Fibroblast of skin of right biceps (primary cell): ENCODE data around the gene STUB1.

Experiments
- DNase-seq: peaks from one replicate; pipeline ENCODE4 v3.0.0-alpha.2; 2013

The STUB1 gene

DNA sequence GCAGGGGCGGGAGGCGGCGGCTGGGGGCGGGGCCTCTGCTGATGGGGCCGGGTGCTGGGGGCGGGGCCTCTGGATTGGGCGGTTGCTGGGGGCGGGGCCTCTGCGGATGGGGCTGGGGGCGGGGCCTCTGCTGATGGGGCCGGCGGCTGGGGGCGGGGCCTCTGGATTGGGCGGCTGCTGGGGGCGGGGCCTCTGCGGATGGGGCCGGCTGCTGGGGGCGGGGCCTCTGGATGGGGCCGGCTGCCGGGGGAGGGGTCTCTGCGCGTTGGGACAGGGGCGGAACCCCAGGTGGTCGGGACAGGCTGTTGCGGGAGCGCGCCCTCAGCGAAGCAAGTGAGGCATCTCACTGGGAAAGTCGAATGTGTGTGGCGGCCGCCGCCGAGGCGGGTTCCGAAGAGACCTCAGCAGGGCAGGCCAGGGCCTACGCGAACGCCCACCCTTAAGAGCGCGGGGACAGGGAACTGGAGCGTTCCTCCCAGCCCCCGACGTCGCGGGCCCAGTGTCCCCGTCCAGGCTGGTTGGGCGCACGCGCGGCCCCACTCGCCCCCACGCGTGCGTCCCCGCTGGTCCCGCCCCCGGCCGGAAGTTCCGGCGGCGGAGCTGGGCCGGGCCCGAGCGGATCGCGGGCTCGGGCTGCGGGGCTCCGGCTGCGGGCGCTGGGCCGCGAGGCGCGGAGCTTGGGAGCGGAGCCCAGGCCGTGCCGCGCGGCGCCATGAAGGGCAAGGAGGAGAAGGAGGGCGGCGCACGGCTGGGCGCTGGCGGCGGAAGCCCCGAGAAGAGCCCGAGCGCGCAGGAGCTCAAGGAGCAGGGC, at the start of gene STUB1:
TSS of gene STUB1 (plus strand) at position 597 of the 811 bp plus-strand sequence. CDS start at position 713, 116 bp downstream.
- peak; percentile 85 for DNase-seq

GRCh38 chr16:630815-631405, 49.3 kb upstream of the STUB1 start, which contains the start of gene WFIKKN1:
TSS of gene WFIKKN1 (plus strand) at chr16:630985. CDS start at chr16:631254, 269 bp downstream.
- DNase-seq = no peak

- no peak for DNase-seq
Observed at GRCh38 chr16:631808-632358, 48.3 kb upstream of the STUB1 start.

DNA sequence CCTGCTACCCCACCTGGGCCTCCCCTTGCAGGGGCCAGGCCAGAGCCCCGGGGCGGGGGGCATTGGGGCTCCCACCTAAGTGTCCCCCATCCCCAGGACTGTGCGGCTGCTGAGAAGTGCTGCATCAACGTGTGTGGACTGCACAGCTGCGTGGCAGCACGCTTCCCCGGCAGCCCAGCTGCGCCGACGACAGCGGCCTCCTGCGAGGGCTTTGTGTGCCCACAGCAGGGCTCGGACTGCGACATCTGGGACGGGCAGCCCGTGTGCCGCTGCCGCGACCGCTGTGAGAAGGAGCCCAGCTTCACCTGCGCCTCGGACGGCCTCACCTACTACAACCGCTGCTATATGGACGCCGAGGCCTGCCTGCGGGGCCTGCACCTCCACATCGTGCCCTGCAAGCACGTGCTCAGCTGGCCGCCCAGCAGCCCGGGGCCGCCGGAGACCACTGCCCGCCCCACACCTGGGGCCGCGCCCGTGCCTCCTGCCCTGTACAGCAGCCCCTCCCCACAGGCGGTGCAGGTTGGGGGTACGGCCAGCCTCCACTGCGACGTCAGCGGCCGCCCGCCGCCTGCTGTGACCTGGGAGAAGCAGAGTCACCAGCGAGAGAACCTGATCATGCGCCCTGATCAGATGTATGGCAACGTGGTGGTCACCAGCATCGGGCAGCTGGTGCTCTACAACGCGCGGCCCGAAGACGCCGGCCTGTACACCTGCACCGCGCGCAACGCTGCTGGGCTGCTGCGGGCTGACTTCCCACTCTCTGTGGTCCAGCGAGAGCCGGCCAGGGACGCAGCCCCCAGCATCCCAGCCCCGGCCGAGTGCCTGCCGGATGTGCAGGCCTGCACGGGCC, 47.5 kb upstream of the STUB1 start:
- DNase-seq = no peak

DNA sequence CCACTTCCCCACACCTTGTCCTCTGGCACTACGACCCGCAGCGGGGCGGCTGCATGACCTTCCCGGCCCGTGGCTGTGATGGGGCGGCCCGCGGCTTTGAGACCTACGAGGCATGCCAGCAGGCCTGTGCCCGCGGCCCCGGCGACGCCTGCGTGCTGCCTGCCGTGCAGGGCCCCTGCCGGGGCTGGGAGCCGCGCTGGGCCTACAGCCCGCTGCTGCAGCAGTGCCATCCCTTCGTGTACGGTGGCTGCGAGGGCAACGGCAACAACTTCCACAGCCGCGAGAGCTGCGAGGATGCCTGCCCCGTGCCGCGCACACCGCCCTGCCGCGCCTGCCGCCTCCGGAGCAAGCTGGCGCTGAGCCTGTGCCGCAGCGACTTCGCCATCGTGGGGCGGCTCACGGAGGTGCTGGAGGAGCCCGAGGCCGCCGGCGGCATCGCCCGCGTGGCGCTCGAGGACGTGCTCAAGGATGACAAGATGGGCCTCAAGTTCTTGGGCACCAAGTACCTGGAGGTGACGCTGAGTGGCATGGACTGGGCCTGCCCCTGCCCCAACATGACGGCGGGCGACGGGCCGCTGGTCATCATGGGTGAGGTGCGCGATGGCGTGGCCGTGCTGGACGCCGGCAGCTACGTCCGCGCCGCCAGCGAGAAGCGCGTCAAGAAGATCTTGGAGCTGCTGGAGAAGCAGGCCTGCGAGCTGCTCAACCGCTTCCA, 46.7 kb upstream of the STUB1 start:
- DNase-seq = no peak

DNA sequence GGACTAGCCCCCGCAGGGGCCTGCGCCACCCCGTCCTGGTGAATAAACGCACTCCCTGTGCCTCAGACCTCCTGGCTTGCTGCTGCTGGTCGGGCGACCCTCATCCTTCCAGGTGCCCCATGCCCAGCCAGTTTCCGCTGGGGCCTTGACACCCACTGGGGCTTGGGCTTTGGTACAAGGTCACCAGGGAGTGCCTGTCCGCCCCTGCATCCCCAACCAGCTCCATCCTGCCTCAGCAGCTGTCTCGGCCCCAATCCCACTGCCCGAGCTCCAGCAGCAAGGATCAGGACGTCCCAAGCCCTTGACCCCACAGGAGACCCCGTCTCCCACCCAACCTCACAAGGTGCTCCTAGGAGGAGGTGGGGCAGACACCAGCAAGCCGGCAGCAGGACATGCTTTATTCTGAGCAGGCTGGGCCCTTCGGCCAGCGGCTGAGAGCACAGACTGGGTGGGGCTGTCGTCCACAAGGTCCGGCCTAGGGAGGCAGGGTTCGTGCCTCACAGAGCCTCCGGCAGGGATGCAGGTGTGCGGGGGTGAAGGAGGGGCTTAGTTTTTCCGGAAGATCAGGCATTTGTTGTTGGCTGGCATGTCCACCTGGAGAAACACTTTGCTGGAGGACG, 46.0 kb upstream of the STUB1 start:
- no peak for DNase-seq

GRCh38 chr16:634996-635395, 45.2 kb upstream of the STUB1 start:
- DNase-seq = no peak

DNA sequence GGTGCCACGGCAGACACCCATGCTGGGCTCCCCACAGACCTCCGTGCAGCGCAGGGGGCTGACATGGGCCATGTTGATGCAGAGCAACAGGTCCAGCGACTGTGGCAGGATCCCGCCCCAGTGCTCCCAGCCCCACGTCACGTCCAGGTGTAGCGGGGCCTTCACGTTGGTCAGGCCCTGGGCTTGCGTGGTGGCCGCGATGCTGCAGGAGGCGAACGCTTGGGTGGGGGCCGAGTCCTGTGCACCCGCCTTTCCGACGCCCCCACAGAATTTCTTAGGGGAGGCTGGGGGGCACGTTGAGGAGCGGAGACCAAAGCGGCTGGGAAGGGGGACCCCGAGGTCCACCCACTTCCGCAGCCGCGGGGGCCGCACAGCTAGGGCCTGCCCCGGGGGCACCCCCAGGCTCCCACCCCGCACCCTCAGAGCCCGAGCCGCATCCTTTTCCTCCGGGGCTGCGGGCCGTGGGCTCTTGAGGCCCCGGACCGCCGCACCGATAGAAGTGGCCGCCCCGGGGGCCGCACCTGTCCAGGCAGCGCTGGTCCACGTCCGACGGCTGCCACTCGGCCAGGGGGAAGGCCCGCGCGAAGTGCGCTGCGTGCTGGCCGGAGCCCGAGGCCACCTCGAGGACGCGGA, 44.5 kb upstream of the STUB1 start:
- DNase-seq = no peak

DNA sequence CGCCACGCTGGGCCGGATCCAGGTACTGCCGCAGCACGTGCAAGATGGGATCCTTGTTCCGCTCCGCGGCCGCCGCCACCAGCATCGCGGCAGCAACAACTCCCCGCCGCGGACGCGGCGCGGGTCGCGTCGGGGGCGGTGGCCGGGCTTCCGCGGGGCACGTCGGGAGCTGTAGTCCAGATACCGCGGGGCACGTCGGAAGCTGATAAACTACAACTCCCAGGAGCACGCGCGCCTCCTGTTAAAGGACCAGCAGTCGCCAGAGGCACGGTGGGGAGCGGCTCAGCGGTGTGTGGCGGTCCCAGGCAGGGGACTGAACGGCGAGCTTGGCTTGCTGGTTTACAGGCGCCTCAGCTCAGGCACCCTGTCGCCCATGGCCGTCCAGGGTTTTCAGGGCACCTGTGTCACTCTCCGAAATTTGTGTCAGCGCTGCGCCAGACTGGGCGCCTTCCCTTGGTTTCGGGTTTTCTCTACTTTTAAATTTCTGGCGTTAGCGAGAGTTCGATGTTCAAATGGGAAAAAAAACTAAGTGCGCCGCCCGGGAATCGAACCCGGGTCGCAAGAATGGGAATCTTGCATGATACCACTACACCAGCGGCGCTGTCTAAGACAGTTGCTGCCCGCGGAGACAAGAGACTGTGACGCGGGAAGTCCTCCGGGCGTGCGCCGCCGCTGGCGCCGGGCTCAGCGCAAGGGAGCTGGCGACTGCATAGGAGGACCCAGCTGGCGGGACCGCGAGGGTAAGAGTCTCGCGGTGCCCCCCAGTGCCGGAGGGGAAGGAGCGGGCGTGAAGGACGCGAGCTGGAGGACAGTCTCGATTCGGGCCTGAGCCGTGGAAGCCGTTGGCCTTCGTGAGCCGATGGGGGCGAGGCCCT, 43.8 kb upstream of the STUB1 start, which contains the start of gene METTL26:
TSS of gene METTL26 (minus strand) at position 100 of the 875 bp plus-strand sequence. CDS start at position 85, 15 bp downstream.
- DNase-seq = peak; percentile 95

- DNase-seq = peak; percentile 89
Observed at GRCh38 chr16:637081-638018, 42.9 kb upstream of the STUB1 start.

GRCh38 chr16:638034-638543, 42.1 kb upstream of the STUB1 start:
- no peak for DNase-seq

- no peak for DNase-seq
Observed at GRCh38 chr16:638836-639235, 41.4 kb upstream of the STUB1 start.

GRCh38 chr16:640614-641013, 39.6 kb upstream of the STUB1 start:
- DNase-seq = no peak

- peak; percentile 64 for DNase-seq
Observed at GRCh38 chr16:641326-642188, 38.7 kb upstream of the STUB1 start, which contains the start of gene MCRIP2. TSS of gene MCRIP2 (plus strand) at chr16:641828. CDS start at chr16:641992, 164 bp downstream.

DNA sequence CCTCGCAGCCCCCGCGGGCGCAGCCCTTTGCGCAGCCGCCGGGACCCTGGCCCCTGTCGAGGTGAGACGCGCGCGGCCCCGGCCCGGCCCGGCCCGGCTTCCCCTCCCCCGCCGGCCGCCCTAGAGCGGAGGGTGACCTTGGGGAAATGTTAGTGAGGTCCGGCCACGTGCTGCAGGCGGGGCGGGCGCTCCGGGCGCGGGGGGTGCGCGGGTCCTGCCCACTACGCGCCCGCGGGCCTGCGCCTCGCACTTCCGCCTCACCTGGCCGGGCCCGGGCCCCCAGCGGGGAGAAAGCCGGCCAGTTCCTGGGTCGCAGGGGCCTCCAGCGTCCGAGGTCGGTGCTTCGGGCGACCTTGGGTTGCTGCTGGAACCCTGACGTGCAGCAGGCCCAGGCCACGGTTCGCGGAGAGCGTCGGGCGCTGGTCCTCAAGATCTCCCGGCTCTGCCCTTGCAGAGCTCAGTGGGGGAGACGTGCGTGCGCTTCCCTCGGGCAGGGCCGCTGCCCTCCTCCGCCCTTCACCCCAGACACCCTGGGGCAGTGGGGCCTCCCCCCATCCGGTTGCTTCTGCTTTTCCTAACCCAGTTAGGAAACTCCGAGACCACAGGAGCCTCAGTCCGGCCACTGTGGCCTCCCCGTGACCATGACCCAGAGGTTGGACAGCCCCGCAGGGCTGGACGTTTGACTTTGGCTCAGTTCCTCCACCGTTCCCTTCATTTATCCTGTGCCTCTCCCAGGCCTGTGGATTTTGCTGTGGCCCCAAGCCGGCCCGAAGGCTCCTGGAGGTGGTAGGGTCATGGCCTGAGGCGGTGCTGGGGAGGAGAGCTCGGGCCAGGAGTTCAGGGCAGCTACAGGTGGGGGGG, 37.8 kb upstream of the STUB1 start:
- DNase-seq = no peak

- DNase-seq = no peak
Observed at GRCh38 chr16:643050-643368, 37.2 kb upstream of the STUB1 start.

GRCh38 chr16:644556-644955, 35.7 kb upstream of the STUB1 start:
- no peak for DNase-seq
